GM12878 (cell line): Measurements from ENCODE around the gene CALB2. TPM values are rescaled to one million over a fixed set of nuclear protein-coding genes. Genes with fewer than 3 reads are reported as not detected.

ENCODE experiments used
- ATAC-seq: fragments of 200-7000 bp; cut with Tn5 transposase; 3 replicates; pipeline ENCODE4 v1.9.1; 2020; ENCODE audit warnings: mild to moderate bottlenecking, moderate library complexity
- BruUV-seq: library from RNA; stranded (reverse); fragments of 400-500 nt; replicated peaks from 2 replicates; lab custom pipeline; 2021; lab: Mats Ljungman, UMichigan
- CTCF ChIA-PET: fragments of 300-600 bp; sonication (Branson Sonifier 250); formaldehyde crosslinking; extraction: SDS; loops from one replicate; lab custom pipeline; 2021; ENCODE audit warnings: inconsistent platforms; lab: Yijun Ruan, JAX
- POLR2A ChIA-PET: fragments of 350-600 bp; formaldehyde crosslinking; extraction: SDS; loops from one replicate; lab custom pipeline; 2021; ENCODE audit warnings: inconsistent platforms; lab: Charles Lee
- RAD21 ChIA-PET: fragments of 300-600 bp; sonication (Branson Sonifier 250); formaldehyde crosslinking; loops from one replicate; lab custom pipeline; 2023; ENCODE audit warnings: antibody characterized with exemption; ENCODE audit not compliant: unreplicated experiment; lab: Charles Lee
- SMC1A ChIA-PET: fragments of 300-600 bp; sonication (Branson Sonifier 250); formaldehyde crosslinking; loops from one replicate; lab custom pipeline; 2023; ENCODE audit not compliant: unreplicated experiment, uncharacterized antibody; lab: Charles Lee
- DNase-seq: peaks from one replicate; pipeline ENCODE4 v3.0.0-alpha.2; 2011; ENCODE audit warnings: low read depth, low spot score
- FAIRE-seq: peaks from 3 replicates; lab custom pipeline; 2011; peaks lifted over from hg19 to GRCh38; lab: Jason Lieb, UNC
- H2AFZ ChIP-seq: 2 replicates; pipeline ENCODE4 v1.6.0; 2011; ENCODE audit warnings: low read depth, low read length, control low read depth; ENCODE audit not compliant: control insufficient read depth
- H3K27ac ChIP-seq: 2 replicates; pipeline ENCODE4 v1.5.1; 2011; ENCODE audit warnings: control low read depth; ENCODE audit not compliant: control insufficient read depth, insufficient read depth
- H3K27me3 ChIP-seq, 2 experiments: replicated peaks in 1 of 2; 2 replicates each; pipeline versions ENCODE4 v1.6.0 to v1.6.1; 2011; ENCODE audit warnings: low read length in 1 of 2; ENCODE audit not compliant: control insufficient read depth in 2 of 2, insufficient read depth in 2 of 2
- H3K36me3 ChIP-seq, 2 experiments: 2 replicates each; pipeline ENCODE4 v1.5.1; 2011; ENCODE audit warnings: low read length in 1 of 2; ENCODE audit not compliant: control insufficient read depth in 2 of 2, insufficient read depth in 2 of 2
- H3K4me1 ChIP-seq: 2 replicates; pipeline ENCODE4 v1.6.1; 2011; ENCODE audit warnings: mild to moderate bottlenecking, low read length, moderate library complexity, mixed read lengths; ENCODE audit not compliant: control insufficient read depth, insufficient read depth
- H3K4me2 ChIP-seq: 2 replicates; pipeline ENCODE4 v1.6.0; 2011; ENCODE audit warnings: control low read depth; ENCODE audit not compliant: control insufficient read depth, insufficient read depth
- H3K4me3 ChIP-seq: fragments of 200-600 bp; sonication (generic); 2 replicates; pipeline ENCODE4 v1.5.1; 2016
- H3K79me2 ChIP-seq: 2 replicates; pipeline ENCODE4 v1.6.0; 2011; ENCODE audit warnings: low read length; ENCODE audit not compliant: control insufficient read depth, insufficient read depth
- H3K9ac ChIP-seq: 2 replicates; pipeline ENCODE4 v1.8.0; 2011; ENCODE audit warnings: low read length, control low read depth, mixed read lengths; ENCODE audit not compliant: control insufficient read depth, insufficient read depth
- H3K9me3 ChIP-seq: replicated peaks from 3 replicates; pipeline ENCODE4 v1.5.1; 2011; ENCODE audit warnings: mild to moderate bottlenecking, low read length; ENCODE audit not compliant: control insufficient read depth, insufficient read depth
- H4K20me1 ChIP-seq: 2 replicates; pipeline ENCODE4 v1.6.0; 2011; ENCODE audit not compliant: control insufficient read depth, insufficient read depth
- BACH1 ChIP-seq: fragments of 450-650 bp; IDR thresholded peaks from 2 replicates; pipeline ENCODE4 v1.6.1; 2017; ENCODE audit warnings: mild to moderate bottlenecking, borderline replicate concordance
- CBX5 ChIP-seq: sonication (generic); IDR thresholded peaks from 2 replicates; pipeline ENCODE4 v1.6.1; 2016; ENCODE audit warnings: low read depth, moderate library complexity, mild to moderate bottlenecking, inconsistent platforms
- CHD2 ChIP-seq: IDR thresholded peaks from 2 replicates; pipeline ENCODE4 v1.6.1; 2011; ENCODE audit warnings: low read depth, low read length, improper control_type of control experiment, borderline replicate concordance
- ESRRA ChIP-seq: IDR thresholded peaks from 2 replicates; pipeline ENCODE4 v1.6.1; 2012; ENCODE audit warnings: mild to moderate bottlenecking, low read length, improper control_type of control experiment
- IKZF1 ChIP-seq: fragments of 450-650 bp; conservative IDR thresholded peaks from 2 replicates; pipeline ENCODE4 v1.6.1; 2017; ENCODE audit warnings: antibody characterized with exemption, mild to moderate bottlenecking
- JUND ChIP-seq: IDR thresholded peaks from 2 replicates; pipeline ENCODE4 v1.6.1; 2012; ENCODE audit warnings: low read depth, mild to moderate bottlenecking, low read length, improper control_type of control experiment, moderate library complexity
- MEF2A ChIP-seq: IDR thresholded peaks from 2 replicates; pipeline ENCODE4 v1.6.1; 2011; ENCODE audit warnings: low read depth, mild to moderate bottlenecking, low read length, moderate library complexity; ENCODE audit not compliant: insufficient read depth
- MXI1 ChIP-seq: fragments of 150-350 bp; IDR thresholded peaks from 2 replicates; pipeline ENCODE4 v1.6.1; 2011; ENCODE audit warnings: low read depth, mild to moderate bottlenecking, inconsistent platforms, low read length, improper control_type of control experiment
- NFYA ChIP-seq: IDR thresholded peaks from 2 replicates; pipeline ENCODE4 v1.6.1; 2011; ENCODE audit warnings: low read depth, mild to moderate bottlenecking, low read length, improper control_type of control experiment, borderline replicate concordance
- NR2C1 ChIP-seq: fragments of 450-650 bp; IDR thresholded peaks from 2 replicates; pipeline ENCODE4 v1.6.1; 2017; ENCODE audit warnings: antibody characterized with exemption, mild to moderate bottlenecking, moderate library complexity
- NR2C2 ChIP-seq: IDR thresholded peaks from 2 replicates; pipeline ENCODE4 v1.6.1; 2011; ENCODE audit warnings: borderline replicate concordance, low read depth; ENCODE audit not compliant: control insufficient read depth, insufficient read length
- POLR2A ChIP-seq: IDR thresholded peaks from 2 replicates; pipeline ENCODE4 v1.6.1; 2011; ENCODE audit warnings: low read depth, mild to moderate bottlenecking, low read length
- SMAD1 ChIP-seq: fragments of 450-650 bp; IDR thresholded peaks from 2 replicates; pipeline ENCODE4 v1.6.1; 2018; ENCODE audit warnings: mild to moderate bottlenecking, low read depth; ENCODE audit not compliant: partially characterized antibody
- SPI1 ChIP-seq: IDR thresholded peaks from 2 replicates; pipeline ENCODE4 v1.6.1; 2011; ENCODE audit warnings: low read depth, mild to moderate bottlenecking, low read length, moderate library complexity, borderline replicate concordance; ENCODE audit not compliant: insufficient read depth
- TAF1 ChIP-seq: IDR thresholded peaks from 2 replicates; pipeline ENCODE4 v1.6.1; 2011; ENCODE audit warnings: mild to moderate bottlenecking, low read depth, low read length, borderline replicate concordance
- WGBS: methylation state at CpG from one replicate; pipeline ENCODE4 v1.1.6; 2016; ENCODE audit warnings: low lambda C conversion rate; ENCODE audit not compliant: insufficient replicate concordance, insufficient coverage; ENCODE audit errors: missing lambda C conversion rate; 5-methylcytosine and 5-hydroxymethylcytosine counted together
- in situ Hi-C: fragments of 300-500 bp; cut with MboI; formaldehyde crosslinking; loops from 9 replicates; pipeline ENCODE4 v1.14.3; 2018; ENCODE audit warnings: mixed read lengths
- intact Hi-C: fragments of 100-400 bp; cut with micrococcal nuclease; formaldehyde crosslinking; loops from one replicate; pipeline ENCODE4 v1.14.2; 2022; ENCODE audit not compliant: unreplicated experiment
- polyA plus RNA-seq, 11 experiments: library from polyadenylated mRNA; depleted of rRNA in 4 of 11; unstranded in 6 of 11; stranded (reverse) in 5 of 11; fragments of >200 nt; fragmentation: Nextera tagmentation in 4 of 11; fragmentation: Illumina TruSeq in 1 of 11; extraction: Ambion mirVana in 4 of 11; extraction: Trizol in 1 of 11; gene quantifications; 1 replicate in 1 of 11; 2 replicates in 10 of 11; pipeline versions ENCODE4 v1.2.1 to v1.2.3, GENCODE V29; 2011 to 2016; ENCODE audit warnings: inconsistent platforms in 2 of 11, missing spikeins in 2 of 11, low read depth in 1 of 11
- total RNA-seq, 4 experiments: library from RNA; depleted of rRNA in 3 of 4; stranded (reverse); fragments of >200 nt in 3 of 4; fragmentation: Illumina TruSeq in 1 of 4; extraction: Trizol in 1 of 4; gene quantifications; 2 replicates each; pipeline versions ENCODE4 v1.2.1 to v1.2.3, GENCODE V29; 2013 to 2021
- TF ChIP-seq, protein P1 (sequence below): fragments of 450-650 bp; IDR thresholded peaks from 2 replicates; pipeline ENCODE4 v1.6.1; 2017; ENCODE audit warnings: mild to moderate bottlenecking
- TF ChIP-seq, protein P2 (sequence below): fragments of 150-350 bp; IDR thresholded peaks from 2 replicates; pipeline ENCODE4 v1.6.1; 2016; ENCODE audit warnings: low read depth, low read length
- TF ChIP-seq, protein P3 (sequence below): fragments of 450-650 bp; IDR thresholded peaks from 2 replicates; pipeline ENCODE4 v1.6.1; 2018; ENCODE audit warnings: mild to moderate bottlenecking, low read depth, moderate library complexity; ENCODE audit not compliant: partially characterized antibody

The CALB2 gene
- total and polyA plus RNA-seq, 10 of the 15 experiments (the other 5 are each of a cell fraction or from before 2014, with no cell fraction given), result not detected

DNA sequence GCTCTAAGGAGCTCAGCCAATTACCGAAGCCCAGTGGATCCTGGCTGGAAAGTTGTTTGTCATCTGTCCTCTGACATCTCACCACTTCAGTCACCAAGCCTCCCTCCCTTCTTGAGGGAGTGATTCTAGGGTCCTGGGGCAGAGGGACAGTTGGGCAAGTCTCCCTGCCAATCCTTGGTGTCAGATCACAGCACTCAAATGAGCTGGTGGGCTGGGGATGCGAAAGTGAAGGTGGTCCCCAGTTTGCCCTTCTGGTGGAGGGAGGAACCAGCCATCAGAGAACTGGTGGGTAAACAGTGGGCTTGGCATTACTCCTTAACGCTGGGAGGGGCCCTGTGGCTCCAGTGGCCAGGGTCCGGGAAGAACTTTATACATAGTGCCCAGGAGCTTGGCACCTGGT, 4.4 kb upstream of the CALB2 start:
- WGBS, result 10% methylated on average over 4 of the region's 4 CpGs
- TF ChIP-seq, protein P1, sequence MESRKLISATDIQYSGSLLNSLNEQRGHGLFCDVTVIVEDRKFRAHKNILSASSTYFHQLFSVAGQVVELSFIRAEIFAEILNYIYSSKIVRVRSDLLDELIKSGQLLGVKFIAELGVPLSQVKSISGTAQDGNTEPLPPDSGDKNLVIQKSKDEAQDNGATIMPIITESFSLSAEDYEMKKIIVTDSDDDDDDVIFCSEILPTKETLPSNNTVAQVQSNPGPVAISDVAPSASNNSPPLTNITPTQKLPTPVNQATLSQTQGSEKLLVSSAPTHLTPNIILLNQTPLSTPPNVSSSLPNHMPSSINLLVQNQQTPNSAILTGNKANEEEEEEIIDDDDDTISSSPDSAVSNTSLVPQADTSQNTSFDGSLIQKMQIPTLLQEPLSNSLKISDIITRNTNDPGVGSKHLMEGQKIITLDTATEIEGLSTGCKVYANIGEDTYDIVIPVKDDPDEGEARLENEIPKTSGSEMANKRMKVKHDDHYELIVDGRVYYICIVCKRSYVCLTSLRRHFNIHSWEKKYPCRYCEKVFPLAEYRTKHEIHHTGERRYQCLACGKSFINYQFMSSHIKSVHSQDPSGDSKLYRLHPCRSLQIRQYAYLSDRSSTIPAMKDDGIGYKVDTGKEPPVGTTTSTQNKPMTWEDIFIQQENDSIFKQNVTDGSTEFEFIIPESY, result no peak
- TF ChIP-seq MEF2A, result no peak
- no peak for TF ChIP-seq POLR2A
- TF ChIP-seq SMAD1, result no peak
- TF ChIP-seq, protein P2, sequence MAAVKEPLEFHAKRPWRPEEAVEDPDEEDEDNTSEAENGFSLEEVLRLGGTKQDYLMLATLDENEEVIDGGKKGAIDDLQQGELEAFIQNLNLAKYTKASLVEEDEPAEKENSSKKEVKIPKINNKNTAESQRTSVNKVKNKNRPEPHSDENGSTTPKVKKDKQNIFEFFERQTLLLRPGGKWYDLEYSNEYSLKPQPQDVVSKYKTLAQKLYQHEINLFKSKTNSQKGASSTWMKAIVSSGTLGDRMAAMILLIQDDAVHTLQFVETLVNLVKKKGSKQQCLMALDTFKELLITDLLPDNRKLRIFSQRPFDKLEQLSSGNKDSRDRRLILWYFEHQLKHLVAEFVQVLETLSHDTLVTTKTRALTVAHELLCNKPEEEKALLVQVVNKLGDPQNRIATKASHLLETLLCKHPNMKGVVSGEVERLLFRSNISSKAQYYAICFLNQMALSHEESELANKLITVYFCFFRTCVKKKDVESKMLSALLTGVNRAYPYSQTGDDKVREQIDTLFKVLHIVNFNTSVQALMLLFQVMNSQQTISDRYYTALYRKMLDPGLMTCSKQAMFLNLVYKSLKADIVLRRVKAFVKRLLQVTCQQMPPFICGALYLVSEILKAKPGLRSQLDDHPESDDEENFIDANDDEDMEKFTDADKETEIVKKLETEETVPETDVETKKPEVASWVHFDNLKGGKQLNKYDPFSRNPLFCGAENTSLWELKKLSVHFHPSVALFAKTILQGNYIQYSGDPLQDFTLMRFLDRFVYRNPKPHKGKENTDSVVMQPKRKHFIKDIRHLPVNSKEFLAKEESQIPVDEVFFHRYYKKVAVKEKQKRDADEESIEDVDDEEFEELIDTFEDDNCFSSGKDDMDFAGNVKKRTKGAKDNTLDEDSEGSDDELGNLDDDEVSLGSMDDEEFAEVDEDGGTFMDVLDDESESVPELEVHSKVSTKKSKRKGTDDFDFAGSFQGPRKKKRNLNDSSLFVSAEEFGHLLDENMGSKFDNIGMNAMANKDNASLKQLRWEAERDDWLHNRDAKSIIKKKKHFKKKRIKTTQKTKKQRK, result no peak
- no peak for TF ChIP-seq ESRRA
- no peak for TF ChIP-seq CHD2
- no peak for TF ChIP-seq NR2C1
- no peak for TF ChIP-seq JUND
- TF ChIP-seq BACH1, result no peak
- TF ChIP-seq NFYA, result no peak
- no peak for TF ChIP-seq IKZF1
- TF ChIP-seq MXI1, result no peak
- no peak for TF ChIP-seq NR2C2
- no peak for TF ChIP-seq CBX5
- TF ChIP-seq TAF1, result no peak
- no peak for TF ChIP-seq SPI1
- TF ChIP-seq, protein P3, sequence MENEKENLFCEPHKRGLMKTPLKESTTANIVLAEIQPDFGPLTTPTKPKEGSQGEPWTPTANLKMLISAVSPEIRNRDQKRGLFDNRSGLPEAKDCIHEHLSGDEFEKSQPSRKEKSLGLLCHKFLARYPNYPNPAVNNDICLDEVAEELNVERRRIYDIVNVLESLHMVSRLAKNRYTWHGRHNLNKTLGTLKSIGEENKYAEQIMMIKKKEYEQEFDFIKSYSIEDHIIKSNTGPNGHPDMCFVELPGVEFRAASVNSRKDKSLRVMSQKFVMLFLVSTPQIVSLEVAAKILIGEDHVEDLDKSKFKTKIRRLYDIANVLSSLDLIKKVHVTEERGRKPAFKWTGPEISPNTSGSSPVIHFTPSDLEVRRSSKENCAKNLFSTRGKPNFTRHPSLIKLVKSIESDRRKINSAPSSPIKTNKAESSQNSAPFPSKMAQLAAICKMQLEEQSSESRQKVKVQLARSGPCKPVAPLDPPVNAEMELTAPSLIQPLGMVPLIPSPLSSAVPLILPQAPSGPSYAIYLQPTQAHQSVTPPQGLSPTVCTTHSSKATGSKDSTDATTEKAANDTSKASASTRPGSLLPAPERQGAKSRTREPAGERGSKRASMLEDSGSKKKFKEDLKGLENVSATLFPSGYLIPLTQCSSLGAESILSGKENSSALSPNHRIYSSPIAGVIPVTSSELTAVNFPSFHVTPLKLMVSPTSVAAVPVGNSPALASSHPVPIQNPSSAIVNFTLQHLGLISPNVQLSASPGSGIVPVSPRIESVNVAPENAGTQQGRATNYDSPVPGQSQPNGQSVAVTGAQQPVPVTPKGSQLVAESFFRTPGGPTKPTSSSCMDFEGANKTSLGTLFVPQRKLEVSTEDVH, result no peak

More for the DNA sequence above, 4.4 kb upstream of the CALB2 start:
- SMC1A ChIA-PET, result no interaction called here
- ATAC-seq, result no peak
- DNase-seq, result no peak
- H3K27me3 ChIP-seq, result peaks cover 0 to 1% of the 10 kb centered on the region in 2 experiments; a peak in 3 of 4 replicates
- H2AFZ ChIP-seq, result no peak overlapping the region
- H3K27ac ChIP-seq, result no peak overlapping the region
- no peaks in the 10 kb centered on the region for H3K9me3 ChIP-seq
- H3K9ac ChIP-seq, result no peak overlapping the region
- RAD21 ChIA-PET, result no interaction called here
- in situ Hi-C loops (no loop called here), intact Hi-C loops (no loop called here)
- POLR2A ChIA-PET, result no interaction called here
- no TSS peak for BruUV-seq
- CTCF ChIA-PET, result interaction anchor here (0.9 to 1.2 kb wide), 2 partner anchors 42 to 44 kb away, joined by 3 read pairs; no protein-coding TSS in a partner anchor
- H3K4me2 ChIP-seq, result no peak overlapping the region
- no peak for FAIRE-seq
- no peaks in the 10 kb centered on the region for H3K79me2 ChIP-seq
- H3K4me1 ChIP-seq, result no peaks in the 10 kb centered on the region
- H3K36me3 ChIP-seq, result no peaks in the 10 kb centered on the region
- no peaks in the 10 kb centered on the region for H4K20me1 ChIP-seq
- H3K4me3 ChIP-seq, result no peak overlapping the region
